Measurements from ENCODE around the gene MOB2. TPM values are rescaled to one million over a fixed set of nuclear protein-coding genes. Genes with fewer than 3 reads are reported as not detected.

The MOB2 gene
- total RNA-seq, 1 experiment from 2014 or later, result 22.7 TPM

- Histone ChIP-seq H3K56ac (ENCODE audit: insufficient read length, low read depth, low read length) (no peak overlapping the region), H3K27ac (ENCODE audit: insufficient read length, low read depth, low read length) (no peak overlapping the region), H3K18ac (ENCODE audit: insufficient read length, low read depth, low read length) (no peak overlapping the region), H3K27me3 (ENCODE audit: insufficient read depth, low read length) (no peaks in the 10 kb centered on the region), H4K20me1 (ENCODE audit: control insufficient read depth, insufficient read depth, insufficient read length) (no peaks in the 10 kb centered on the region), H3K4me1 (ENCODE audit: insufficient read depth, low read length) (no peaks in the 10 kb centered on the region; the same call in 1 of the 2 replicates), H2BK12ac (ENCODE audit: insufficient read length, low read depth, low read length) (no peak overlapping the region), H3K23ac (ENCODE audit: insufficient read length, low read depth, low read length) (no peak overlapping the region), H2AK5ac (ENCODE audit: insufficient read length, low read length) (no peak overlapping the region), H2BK20ac (ENCODE audit: low read depth, low read length, poor library complexity, severe bottlenecking) (no peak overlapping the region), H2BK5ac (ENCODE audit: insufficient read length, low read length) (no peak overlapping the region), H3K4me2 (ENCODE audit: insufficient read depth, insufficient read length, low read length) (no peak overlapping the region), H3T11ph (ENCODE audit: low read length) (no peak overlapping the region), H3K4ac (ENCODE audit: low read depth, low read length) (no peak overlapping the region), H3K79me2 (ENCODE audit: insufficient read depth, low read length) (peaks cover 1% of the 10 kb centered on the region; the same call in 1 of the 2 replicates), H3K9me3 (ENCODE audit: control insufficient read depth, low read depth, low read length) (no peaks in the 10 kb centered on the region), H4K8ac (replicated peaks; ENCODE audit: insufficient read length, low read depth, low read length) (no peak overlapping the region), H3K9ac (ENCODE audit: extremely low read depth, insufficient read length, low read length) (no peak overlapping the region), H4K91ac (ENCODE audit: insufficient read length, low read depth, low read length) (no peak overlapping the region), H2BK120ac (ENCODE audit: low read depth, low read length, poor library complexity, severe bottlenecking) (no peak overlapping the region), H2AFZ (ENCODE audit: low read length) (no peak overlapping the region), H2BK15ac (ENCODE audit: low read depth, low read length) (no peak overlapping the region), H3K23me2 (ENCODE audit: insufficient read length, low read depth, low read length, poor library complexity, severe bottlenecking) (no peaks in the 10 kb centered on the region), H3K79me1 (ENCODE audit: insufficient read depth, low read depth, low read length, poor library complexity, severe bottlenecking) (no peaks in the 10 kb centered on the region), H3K14ac (ENCODE audit: insufficient read depth, low read length) (no peak overlapping the region; the same call in 1 of the 2 replicates), H4K5ac (ENCODE audit: insufficient read length, low read depth, low read length) (no peak overlapping the region)
- Mint-ChIP-seq H3K36me3 (ENCODE audit: insufficient read depth in 1 of 3, low read depth in 3 of 3) (no peaks in the 10 kb centered on the region), H3K9me3 (peaks cover 0 to under 1% of the 10 kb centered on the region in 2 experiments; a peak in 1 of 5 replicates), H3K4me3 (no peak overlapping the region; a peak in 1 of 5 replicates), H3K27me3 (ENCODE audit: low read depth) (no peaks in the 10 kb centered on the region), H3K4me1 (no peaks in the 10 kb centered on the region), H3K27ac (peak overlapping the region in 1 of 3 experiments; percentile 70; a peak in 1 of 7 replicates)
- TF ChIP-seq, protein P1, sequence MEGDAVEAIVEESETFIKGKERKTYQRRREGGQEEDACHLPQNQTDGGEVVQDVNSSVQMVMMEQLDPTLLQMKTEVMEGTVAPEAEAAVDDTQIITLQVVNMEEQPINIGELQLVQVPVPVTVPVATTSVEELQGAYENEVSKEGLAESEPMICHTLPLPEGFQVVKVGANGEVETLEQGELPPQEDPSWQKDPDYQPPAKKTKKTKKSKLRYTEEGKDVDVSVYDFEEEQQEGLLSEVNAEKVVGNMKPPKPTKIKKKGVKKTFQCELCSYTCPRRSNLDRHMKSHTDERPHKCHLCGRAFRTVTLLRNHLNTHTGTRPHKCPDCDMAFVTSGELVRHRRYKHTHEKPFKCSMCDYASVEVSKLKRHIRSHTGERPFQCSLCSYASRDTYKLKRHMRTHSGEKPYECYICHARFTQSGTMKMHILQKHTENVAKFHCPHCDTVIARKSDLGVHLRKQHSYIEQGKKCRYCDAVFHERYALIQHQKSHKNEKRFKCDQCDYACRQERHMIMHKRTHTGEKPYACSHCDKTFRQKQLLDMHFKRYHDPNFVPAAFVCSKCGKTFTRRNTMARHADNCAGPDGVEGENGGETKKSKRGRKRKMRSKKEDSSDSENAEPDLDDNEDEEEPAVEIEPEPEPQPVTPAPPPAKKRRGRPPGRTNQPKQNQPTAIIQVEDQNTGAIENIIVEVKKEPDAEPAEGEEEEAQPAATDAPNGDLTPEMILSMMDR (conservative IDR thresholded peaks at IDR 0.05), result no peak
- DNase-seq, result no peak
- WGBS (ENCODE audit: extremely low coverage, insufficient read length, low lambda C conversion rate), result no CpG with 5 or more reads among the region's 29 CpGs
These were observed 52.5 kb downstream of the MOB2 start for GRCh38 chr11:1433977-1434640.
